Measurements from ENCODE around the gene PWWP2A.

GRCh38 chr5:160161626-160162025, 42.4 kb upstream of the PWWP2A start:
- no peak for TF ChIP-seq CTCF (conservative IDR thresholded peaks at IDR 0.05; ENCODE audit: low read length)
- no peak for TF ChIP-seq EZH2phosphoT487 (IDR thresholded peaks at IDR 0.05; ENCODE audit: borderline replicate concordance)
